ENCODE measurements around the gene IPO5.

DNA sequence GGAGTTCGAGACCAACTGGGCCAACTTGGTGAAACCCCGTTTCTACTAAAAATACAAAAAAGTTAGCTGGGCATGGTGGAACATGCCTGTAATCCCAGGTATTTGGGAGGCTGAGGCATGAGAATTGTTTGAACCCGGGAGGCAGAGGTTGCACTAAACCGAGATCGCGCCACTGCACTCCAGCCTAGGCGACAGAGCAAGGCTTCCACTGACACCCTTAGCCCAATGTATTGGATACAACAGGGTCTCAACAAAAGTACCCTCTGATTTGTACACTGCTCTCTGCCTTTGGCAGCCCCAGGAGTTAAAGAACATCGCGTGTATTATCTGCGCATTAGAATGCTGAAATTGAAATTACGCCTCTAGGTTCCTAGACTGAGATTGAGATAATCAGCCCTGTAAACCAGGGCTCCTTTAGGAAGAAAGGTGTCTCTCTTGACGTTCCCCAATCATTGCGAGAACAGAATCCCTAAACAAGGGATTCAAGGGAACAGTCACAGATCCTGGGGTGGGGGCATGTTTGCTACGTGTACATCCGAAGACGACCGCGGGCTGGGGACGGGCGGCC is 21.9 kb downstream of the IPO5 start:
- TF ChIP-seq, protein P1, sequence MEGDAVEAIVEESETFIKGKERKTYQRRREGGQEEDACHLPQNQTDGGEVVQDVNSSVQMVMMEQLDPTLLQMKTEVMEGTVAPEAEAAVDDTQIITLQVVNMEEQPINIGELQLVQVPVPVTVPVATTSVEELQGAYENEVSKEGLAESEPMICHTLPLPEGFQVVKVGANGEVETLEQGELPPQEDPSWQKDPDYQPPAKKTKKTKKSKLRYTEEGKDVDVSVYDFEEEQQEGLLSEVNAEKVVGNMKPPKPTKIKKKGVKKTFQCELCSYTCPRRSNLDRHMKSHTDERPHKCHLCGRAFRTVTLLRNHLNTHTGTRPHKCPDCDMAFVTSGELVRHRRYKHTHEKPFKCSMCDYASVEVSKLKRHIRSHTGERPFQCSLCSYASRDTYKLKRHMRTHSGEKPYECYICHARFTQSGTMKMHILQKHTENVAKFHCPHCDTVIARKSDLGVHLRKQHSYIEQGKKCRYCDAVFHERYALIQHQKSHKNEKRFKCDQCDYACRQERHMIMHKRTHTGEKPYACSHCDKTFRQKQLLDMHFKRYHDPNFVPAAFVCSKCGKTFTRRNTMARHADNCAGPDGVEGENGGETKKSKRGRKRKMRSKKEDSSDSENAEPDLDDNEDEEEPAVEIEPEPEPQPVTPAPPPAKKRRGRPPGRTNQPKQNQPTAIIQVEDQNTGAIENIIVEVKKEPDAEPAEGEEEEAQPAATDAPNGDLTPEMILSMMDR (IDR thresholded peaks at IDR 0.05; ENCODE audit: low read depth, low read length): no peak
- peak; percentile 35 for TF ChIP-seq POLR2A (IDR thresholded peaks at IDR 0.05; ENCODE audit: extremely low read depth, insufficient read length)
- TF ChIP-seq, protein P2, sequence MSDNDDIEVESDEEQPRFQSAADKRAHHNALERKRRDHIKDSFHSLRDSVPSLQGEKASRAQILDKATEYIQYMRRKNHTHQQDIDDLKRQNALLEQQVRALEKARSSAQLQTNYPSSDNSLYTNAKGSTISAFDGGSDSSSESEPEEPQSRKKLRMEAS (IDR thresholded peaks at IDR 0.05; ENCODE audit: low read depth, low read length): no peak
- TF ChIP-seq MYC (IDR thresholded peaks at IDR 0.05; ENCODE audit: low read depth, low read length): no peak

All from NB4 (cell line).